Stimulated activated CD8-positive, alpha-beta memory T cell treated with anti-CD3 and anti-CD28 coated beads, Interleukin-15, amount 100 ng/mL, for 4 hours (primary cell): ENCODE measurements around the gene PRR13.
A peak's percentile ranks its signal among the peaks of the same experiment; 100 is the strongest.
"Not testable (repeated sequence)": the region's sequence is repeated elsewhere in the genome, so short reads cannot be mapped to it uniquely, and the experiment has no call there.

Experiments
- DNase-seq, 2 donors: peaks; one replicate each; pipeline ENCODE4 v3.0.0-alpha.2; 2020; ENCODE audit warnings: low read depth in 2 of 2

PRR13 gene

GRCh38 chr12:53435326-53435725 lies 6.2 kb upstream of the PRR13 start:
- not testable (repeated sequence) for DNase-seq

GRCh38 chr12:53439582-53439981 lies 2.0 kb upstream of the PRR13 start:
- not testable (repeated sequence) for DNase-seq

GRCh38 chr12:53443955-53444354 lies 2.4 kb downstream of the PRR13 start:
- no peak for DNase-seq

- not testable (repeated sequence) for DNase-seq
Measured at GRCh38 chr12:53444593-53445325, 3.2 kb downstream of the PRR13 start.

- DNase-seq = no peak
Measured at GRCh38 chr12:53450936-53451335, 9.4 kb downstream of the PRR13 start.

- DNase-seq = peak; percentile 94 to 97
Measured at GRCh38 chr12:53451661-53452158, 10.2 kb downstream of the PRR13 start, which contains the start of gene PCBP2. Gene PCBP2 (plus strand): TSS chr12:53452102. CDS start chr12:53454801, 2,699 bp downstream.

GRCh38 chr12:53452159-53453077 lies 10.9 kb downstream of the PRR13 start:
- peak; percentile 62 to 63 for DNase-seq

GRCh38 chr12:53453953-53454640 lies 12.6 kb downstream of the PRR13 start:
- no peak for DNase-seq

- DNase-seq = no peak
Measured at GRCh38 chr12:53454707-53455106, 13.2 kb downstream of the PRR13 start.

- DNase-seq = no peak
Measured at GRCh38 chr12:53456654-53457366, 15.3 kb downstream of the PRR13 start.

- DNase-seq = no peak
Measured at GRCh38 chr12:53459097-53459496, 17.6 kb downstream of the PRR13 start.

GRCh38 chr12:53461059-53461458 lies 19.5 kb downstream of the PRR13 start:
- DNase-seq = no peak

GRCh38 chr12:53461591-53461990 lies 20.1 kb downstream of the PRR13 start:
- no peak for DNase-seq

GRCh38 chr12:53462935-53463334 lies 21.4 kb downstream of the PRR13 start:
- DNase-seq = no peak

- DNase-seq = no peak
Measured at GRCh38 chr12:53463802-53464560, 22.4 kb downstream of the PRR13 start.

GRCh38 chr12:53464685-53465418 lies 23.3 kb downstream of the PRR13 start:
- DNase-seq = no peak

- no peak for DNase-seq
Measured at GRCh38 chr12:53465679-53466078, 24.1 kb downstream of the PRR13 start.

- DNase-seq = no peak
Measured at GRCh38 chr12:53466640-53467039, 25.1 kb downstream of the PRR13 start.

GRCh38 chr12:53467082-53467481 lies 25.5 kb downstream of the PRR13 start:
- no peak for DNase-seq

- no peak for DNase-seq
Measured at GRCh38 chr12:53467880-53468279, 26.3 kb downstream of the PRR13 start.
